Body of pancreas (tissue), 4 donors: ENCODE results near the gene EFCAB14. TPM values are rescaled to one million over a fixed set of nuclear protein-coding genes. Genes with fewer than 3 reads are reported as not detected.

Experiments used
- ATAC-seq: fragments of 150-250 bp; one replicate; pipeline ENCODE4 v1.9.1; 2016
- DNase-seq, 4 donors: peaks; one replicate each; pipeline ENCODE4 v3.0.0-alpha.2; 2019
- H3K27ac ChIP-seq, 4 donors: fragments of 200-600 bp; sonication (generic); 1 replicate in 3 of 4; 2 replicates in 1 of 4; pipeline versions ENCODE4 v1.5.1 to v1.6.1; 2016 to 2019; ENCODE audit warnings: mild to moderate bottlenecking in 1 of 4, mixed read lengths in 1 of 4, moderate library complexity in 1 of 4
- H3K27me3 ChIP-seq, 2 donors: fragments of 200-600 bp; sonication (generic); one replicate each; pipeline ENCODE4 v1.6.0; 2016; ENCODE audit warnings: mild to moderate bottlenecking in 1 of 2
- H3K36me3 ChIP-seq, 2 donors: fragments of 200-600 bp; sonication (generic); replicated peaks in 1 of 2; 2 replicates each; pipeline ENCODE4 v1.5.1; 2016; ENCODE audit warnings: low read depth in 2 of 2; ENCODE audit not compliant: insufficient read depth in 1 of 2
- H3K4me1 ChIP-seq: fragments of 200-600 bp; sonication (generic); one replicate; pipeline ENCODE4 v1.6.0; 2016
- H3K4me3 ChIP-seq, 2 donors: fragments of 200-600 bp; sonication (generic); 1 replicate in 1 of 2; 2 replicates in 1 of 2; pipeline ENCODE4 v1.5.1; 2016 to 2019
- H3K9me3 ChIP-seq, 3 donors: fragments of 200-600 bp; sonication (generic); 1 replicate in 2 of 3; 2 replicates in 1 of 3; pipeline ENCODE4 v1.5.1; 2016
- CTCF ChIP-seq, 7 experiments: fragments of 450-650 bp in 4 of 7; fragments of 200-600 bp in 3 of 7; sonication (generic) in 3 of 7; IDR thresholded peaks; one replicate each; pipeline ENCODE4 v1.5.1; 2016 to 2019; ENCODE audit warnings: antibody characterized with exemption in 7 of 7
- POLR2A ChIP-seq, 3 donors: fragments of 450-650 bp; IDR thresholded peaks; one replicate each; pipeline ENCODE4 v1.6.1; 2016; ENCODE audit warnings: antibody characterized with exemption in 3 of 3, mild to moderate bottlenecking in 2 of 3
- WGBS, 2 donors: methylation state at CpG; one replicate each; pipeline ENCODE4 v1.1.5; 2017; 5-methylcytosine and 5-hydroxymethylcytosine counted together
- intact Hi-C: fragments of 100-400 bp; cut with DNase I; formaldehyde crosslinking; loops from one replicate; pipeline ENCODE4 v1.15.1; 2023
- total RNA-seq, 2 donors: library from RNA; depleted of rRNA; stranded (reverse); fragments of >200 nt; gene quantifications; one replicate each; pipeline ENCODE4 v1.1.0, GENCODE V29; 2016

The EFCAB14 gene
- total RNA-seq, 2 donors from 2014 or later, result 36.9 to 40.7 TPM

- H3K27me3 ChIP-seq, result no peaks in the 10 kb centered on the region
- ATAC-seq (peak; percentile 81), DNase-seq (peak; percentile 83 to 93 (median 89))
- H3K27ac ChIP-seq, result peak overlapping the region in 2 of 4 donors; percentile 33 to 54
- TF ChIP-seq POLR2A (IDR thresholded peaks at IDR 0.05) (no peak), CTCF (IDR thresholded peaks at IDR 0.05) (no peak)
- no peaks in the 10 kb centered on the region for H3K9me3 ChIP-seq
- intact Hi-C loops, result no loop called here
- H3K4me1 ChIP-seq, result peaks cover 32% of the 10 kb centered on the region
- WGBS, 2 donors, result 22 to 37% methylated on average over 2 of the region's 2 CpGs
- peaks cover 3 to 46% of the 10 kb centered on the region in 2 donors for H3K36me3 ChIP-seq
- no peak overlapping the region for H3K4me3 ChIP-seq
Measured at GRCh38 chr1:46687093-46687659, 31.7 kb downstream of the EFCAB14 start.

GRCh38 chr1:46686255-46686654 lies 32.7 kb downstream of the EFCAB14 start:
- Histone ChIP-seq H3K27ac (no peak overlapping the region), H3K36me3 (peaks cover 3 to 45% of the 10 kb centered on the region in 2 donors), H3K9me3 (no peaks in the 10 kb centered on the region), H3K27me3 (no peaks in the 10 kb centered on the region), H3K4me3 (no peak overlapping the region), H3K4me1 (peaks cover 32% of the 10 kb centered on the region)
- 8 to 21% methylated on average over 1 of the region's 1 CpG for WGBS, 2 donors
- DNase-seq (no peak), ATAC-seq (no peak)
- intact Hi-C loops, result no loop called here
- TF ChIP-seq POLR2A (IDR thresholded peaks at IDR 0.05) (no peak), CTCF (IDR thresholded peaks at IDR 0.05) (no peak)

GRCh38 chr1:46684670-46685069 lies 34.2 kb downstream of the EFCAB14 start:
- no peak for ATAC-seq
- 94 to 96% methylated on average over 2 of the region's 2 CpGs for WGBS, 2 donors
- peaks cover 8 to 39% of the 10 kb centered on the region in 2 donors for H3K36me3 ChIP-seq

GRCh38 chr1:46682064-46682463 lies 36.9 kb downstream of the EFCAB14 start:
- Histone ChIP-seq H3K4me1 (peaks cover 4% of the 10 kb centered on the region), H3K9me3 (no peaks in the 10 kb centered on the region), H3K4me3 (no peak overlapping the region), H3K27me3 (no peaks in the 10 kb centered on the region), H3K36me3 (peaks cover 8 to 37% of the 10 kb centered on the region in 2 donors), H3K27ac (no peak overlapping the region)
- intact Hi-C loops, result no loop called here
- ATAC-seq (no peak), DNase-seq (no peak)
- TF ChIP-seq POLR2A (IDR thresholded peaks at IDR 0.05), result no peak
- TF ChIP-seq CTCF (IDR thresholded peaks at IDR 0.05), result no peak
- 10 to 13% methylated on average over 1 of the region's 1 CpG for WGBS, 2 donors

More at GRCh38 chr1:46684670-46685069, 34.2 kb downstream of the EFCAB14 start:
- H3K9me3 ChIP-seq, result no peaks in the 10 kb centered on the region
- no peaks in the 10 kb centered on the region for H3K27me3 ChIP-seq
- no peak for TF ChIP-seq POLR2A (IDR thresholded peaks at IDR 0.05)
- TF ChIP-seq CTCF (IDR thresholded peaks at IDR 0.05), result no peak
- H3K4me1 ChIP-seq, result peaks cover 26% of the 10 kb centered on the region
- no peak overlapping the region for H3K4me3 ChIP-seq
- intact Hi-C loops, result no loop called here
- no peak for DNase-seq
- no peak overlapping the region for H3K27ac ChIP-seq
